GM23248 (cell line): ENCODE data around the gene JPT2.

Source experiments
- EZH2 ChIP-seq: fragments of 200-600 bp; sonication (generic); IDR thresholded peaks from 2 replicates; pipeline ENCODE4 v1.6.1; 2018; ENCODE audit warnings: antibody characterized with exemption, mild to moderate bottlenecking; ENCODE audit not compliant: insufficient read depth, poor library complexity, severe bottlenecking
- EZH2phosphoT487 ChIP-seq: fragments of 200-600 bp; sonication (generic); IDR thresholded peaks from 2 replicates; pipeline ENCODE4 v1.6.1; 2018; ENCODE audit warnings: antibody characterized with exemption, moderate library complexity, mild to moderate bottlenecking, low read depth; ENCODE audit not compliant: insufficient read depth

DNA sequence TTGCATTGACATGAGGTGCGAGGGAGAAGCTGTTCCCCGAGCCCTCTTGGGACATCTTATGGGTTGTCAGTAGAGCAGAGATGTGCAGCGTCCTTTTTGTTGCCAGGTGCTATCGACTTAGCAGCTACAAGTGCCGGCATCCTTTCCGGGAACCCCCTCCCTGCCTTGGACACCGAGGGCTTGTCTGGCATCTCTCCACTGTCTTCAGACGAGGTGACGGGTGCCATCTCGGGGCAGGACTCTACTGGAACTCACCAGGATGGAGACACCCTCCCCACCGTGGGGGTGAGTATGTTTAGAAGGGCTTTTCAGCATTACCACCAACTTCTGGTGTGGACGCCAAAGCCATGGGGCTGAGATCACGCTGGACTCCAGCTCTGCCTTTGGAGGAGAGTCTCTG lies 11.8 kb upstream of the JPT2 start:
- TF ChIP-seq EZH2 (no peak), EZH2phosphoT487 (no peak)
